ENCODE data around the gene SQSTM1.

DNA sequence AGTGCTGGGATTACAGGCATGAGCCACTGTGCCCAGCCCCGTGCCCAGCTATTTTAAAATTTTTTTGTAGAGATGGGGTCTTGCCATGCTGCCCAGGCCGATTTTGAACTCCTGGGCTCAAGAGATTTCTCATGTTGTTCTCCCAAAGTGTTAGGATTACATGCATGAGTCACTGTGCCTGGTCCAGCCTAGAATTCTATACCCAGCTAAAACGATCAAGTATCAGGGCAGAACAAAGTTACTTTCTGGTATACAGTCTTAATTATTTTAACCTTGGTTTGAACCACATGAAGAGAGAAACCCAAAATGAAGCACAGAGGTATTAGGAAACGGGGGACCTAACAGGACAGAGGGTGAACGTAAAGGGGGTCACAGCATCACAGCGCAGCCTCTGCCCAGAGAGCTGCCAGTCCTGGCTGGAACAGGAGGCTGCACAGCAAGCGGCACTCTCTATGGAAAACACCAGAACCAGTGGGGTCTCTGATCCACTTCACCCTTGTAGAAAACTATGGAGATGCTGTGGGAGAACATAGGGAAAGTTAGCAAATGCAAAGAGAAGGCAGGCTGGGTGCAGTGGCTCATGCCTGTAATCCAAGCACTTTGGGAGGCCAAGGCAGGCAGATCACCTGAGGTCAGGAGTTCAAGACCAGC lies 10.2 kb downstream of the SQSTM1 start:
- TF ChIP-seq RAD21 (IDR thresholded peaks at IDR 0.05): no peak
- TF ChIP-seq, protein P1, sequence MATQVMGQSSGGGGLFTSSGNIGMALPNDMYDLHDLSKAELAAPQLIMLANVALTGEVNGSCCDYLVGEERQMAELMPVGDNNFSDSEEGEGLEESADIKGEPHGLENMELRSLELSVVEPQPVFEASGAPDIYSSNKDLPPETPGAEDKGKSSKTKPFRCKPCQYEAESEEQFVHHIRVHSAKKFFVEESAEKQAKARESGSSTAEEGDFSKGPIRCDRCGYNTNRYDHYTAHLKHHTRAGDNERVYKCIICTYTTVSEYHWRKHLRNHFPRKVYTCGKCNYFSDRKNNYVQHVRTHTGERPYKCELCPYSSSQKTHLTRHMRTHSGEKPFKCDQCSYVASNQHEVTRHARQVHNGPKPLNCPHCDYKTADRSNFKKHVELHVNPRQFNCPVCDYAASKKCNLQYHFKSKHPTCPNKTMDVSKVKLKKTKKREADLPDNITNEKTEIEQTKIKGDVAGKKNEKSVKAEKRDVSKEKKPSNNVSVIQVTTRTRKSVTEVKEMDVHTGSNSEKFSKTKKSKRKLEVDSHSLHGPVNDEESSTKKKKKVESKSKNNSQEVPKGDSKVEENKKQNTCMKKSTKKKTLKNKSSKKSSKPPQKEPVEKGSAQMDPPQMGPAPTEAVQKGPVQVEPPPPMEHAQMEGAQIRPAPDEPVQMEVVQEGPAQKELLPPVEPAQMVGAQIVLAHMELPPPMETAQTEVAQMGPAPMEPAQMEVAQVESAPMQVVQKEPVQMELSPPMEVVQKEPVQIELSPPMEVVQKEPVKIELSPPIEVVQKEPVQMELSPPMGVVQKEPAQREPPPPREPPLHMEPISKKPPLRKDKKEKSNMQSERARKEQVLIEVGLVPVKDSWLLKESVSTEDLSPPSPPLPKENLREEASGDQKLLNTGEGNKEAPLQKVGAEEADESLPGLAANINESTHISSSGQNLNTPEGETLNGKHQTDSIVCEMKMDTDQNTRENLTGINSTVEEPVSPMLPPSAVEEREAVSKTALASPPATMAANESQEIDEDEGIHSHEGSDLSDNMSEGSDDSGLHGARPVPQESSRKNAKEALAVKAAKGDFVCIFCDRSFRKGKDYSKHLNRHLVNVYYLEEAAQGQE (IDR thresholded peaks at IDR 0.05): no peak
- no peak for TF ChIP-seq HNF4G (IDR thresholded peaks at IDR 0.05)
- TF ChIP-seq, protein P2, sequence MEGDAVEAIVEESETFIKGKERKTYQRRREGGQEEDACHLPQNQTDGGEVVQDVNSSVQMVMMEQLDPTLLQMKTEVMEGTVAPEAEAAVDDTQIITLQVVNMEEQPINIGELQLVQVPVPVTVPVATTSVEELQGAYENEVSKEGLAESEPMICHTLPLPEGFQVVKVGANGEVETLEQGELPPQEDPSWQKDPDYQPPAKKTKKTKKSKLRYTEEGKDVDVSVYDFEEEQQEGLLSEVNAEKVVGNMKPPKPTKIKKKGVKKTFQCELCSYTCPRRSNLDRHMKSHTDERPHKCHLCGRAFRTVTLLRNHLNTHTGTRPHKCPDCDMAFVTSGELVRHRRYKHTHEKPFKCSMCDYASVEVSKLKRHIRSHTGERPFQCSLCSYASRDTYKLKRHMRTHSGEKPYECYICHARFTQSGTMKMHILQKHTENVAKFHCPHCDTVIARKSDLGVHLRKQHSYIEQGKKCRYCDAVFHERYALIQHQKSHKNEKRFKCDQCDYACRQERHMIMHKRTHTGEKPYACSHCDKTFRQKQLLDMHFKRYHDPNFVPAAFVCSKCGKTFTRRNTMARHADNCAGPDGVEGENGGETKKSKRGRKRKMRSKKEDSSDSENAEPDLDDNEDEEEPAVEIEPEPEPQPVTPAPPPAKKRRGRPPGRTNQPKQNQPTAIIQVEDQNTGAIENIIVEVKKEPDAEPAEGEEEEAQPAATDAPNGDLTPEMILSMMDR (IDR thresholded peaks at IDR 0.05; ENCODE audit: low read depth, low read length, missing input control): no peak
- TF ChIP-seq GABPA (IDR thresholded peaks at IDR 0.05 in 1 of 2, conservative IDR thresholded peaks at IDR 0.05 in 1 of 2): no peak
- TF ChIP-seq YY1 (IDR thresholded peaks at IDR 0.05): no peak
- TF ChIP-seq TAF1 (conservative IDR thresholded peaks at IDR 0.05): no peak
- TF ChIP-seq SP1 (IDR thresholded peaks at IDR 0.05): no peak
- TF ChIP-seq EGR1 (IDR thresholded peaks at IDR 0.05; ENCODE audit: low read depth in 2 of 2): no peak
- TF ChIP-seq, protein P3, sequence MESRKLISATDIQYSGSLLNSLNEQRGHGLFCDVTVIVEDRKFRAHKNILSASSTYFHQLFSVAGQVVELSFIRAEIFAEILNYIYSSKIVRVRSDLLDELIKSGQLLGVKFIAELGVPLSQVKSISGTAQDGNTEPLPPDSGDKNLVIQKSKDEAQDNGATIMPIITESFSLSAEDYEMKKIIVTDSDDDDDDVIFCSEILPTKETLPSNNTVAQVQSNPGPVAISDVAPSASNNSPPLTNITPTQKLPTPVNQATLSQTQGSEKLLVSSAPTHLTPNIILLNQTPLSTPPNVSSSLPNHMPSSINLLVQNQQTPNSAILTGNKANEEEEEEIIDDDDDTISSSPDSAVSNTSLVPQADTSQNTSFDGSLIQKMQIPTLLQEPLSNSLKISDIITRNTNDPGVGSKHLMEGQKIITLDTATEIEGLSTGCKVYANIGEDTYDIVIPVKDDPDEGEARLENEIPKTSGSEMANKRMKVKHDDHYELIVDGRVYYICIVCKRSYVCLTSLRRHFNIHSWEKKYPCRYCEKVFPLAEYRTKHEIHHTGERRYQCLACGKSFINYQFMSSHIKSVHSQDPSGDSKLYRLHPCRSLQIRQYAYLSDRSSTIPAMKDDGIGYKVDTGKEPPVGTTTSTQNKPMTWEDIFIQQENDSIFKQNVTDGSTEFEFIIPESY (IDR thresholded peaks at IDR 0.05): no peak
- TF ChIP-seq, protein P4, sequence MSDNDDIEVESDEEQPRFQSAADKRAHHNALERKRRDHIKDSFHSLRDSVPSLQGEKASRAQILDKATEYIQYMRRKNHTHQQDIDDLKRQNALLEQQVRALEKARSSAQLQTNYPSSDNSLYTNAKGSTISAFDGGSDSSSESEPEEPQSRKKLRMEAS (IDR thresholded peaks at IDR 0.05): no peak

Data from liver (tissue), 3 donors.